OCI-LY7 (cell line): ENCODE measurements around the gene RAB3IL1. TPM values are rescaled to one million over a fixed set of nuclear protein-coding genes. Genes with fewer than 3 reads are reported as not detected.

ENCODE experiments used
- BruUV-seq: library from RNA; stranded (reverse); fragments of 400-500 nt; replicated peaks from 2 replicates; lab custom pipeline; 2021; lab: Mats Ljungman, UMichigan
- CTCF ChIA-PET: fragments of 300-600 bp; sonication (Branson Sonifier 250); formaldehyde crosslinking; loops from one replicate; lab custom pipeline; 2022; ENCODE audit warnings: antibody characterized with exemption; ENCODE audit not compliant: unreplicated experiment; lab: Charles Lee
- POLR2A ChIA-PET: fragments of 300-600 bp; sonication (Branson Sonifier 250); formaldehyde crosslinking; loops from one replicate; lab custom pipeline; 2022; ENCODE audit warnings: antibody characterized with exemption; lab: Charles Lee
- DNase-seq: peaks from one replicate; pipeline ENCODE4 v3.0.0-alpha.2; 2015; ENCODE audit warnings: low spot score
- H2AFZ ChIP-seq: fragments of 200-600 bp; sonication (generic), shearing (Covaris generic); 2 replicates; pipeline ENCODE4 v1.6.1; 2014; ENCODE audit warnings: mild to moderate bottlenecking, antibody characterized with exemption, low read length, moderate library complexity
- H3K27ac ChIP-seq: fragments of 200-600 bp; sonication (generic); 2 replicates; pipeline ENCODE4 v1.5.1; 2014; ENCODE audit warnings: mixed run types, low read depth, mild to moderate bottlenecking, moderate library complexity, low read length, inconsistent platforms; ENCODE audit not compliant: poor library complexity, severe bottlenecking
- H3K36me3 ChIP-seq: fragments of 200-600 bp; sonication (generic); 2 replicates; pipeline ENCODE4 v1.6.1; 2014; ENCODE audit warnings: mild to moderate bottlenecking, antibody characterized with exemption, low read length, moderate library complexity, mixed read lengths; ENCODE audit not compliant: insufficient read depth
- H3K4me1 ChIP-seq: fragments of 200-600 bp; sonication (generic); 2 replicates; pipeline ENCODE4 v1.5.1; 2014; ENCODE audit warnings: mild to moderate bottlenecking, low read length; ENCODE audit not compliant: insufficient read depth, poor library complexity, severe bottlenecking
- H3K4me2 ChIP-seq: fragments of 200-600 bp; sonication (generic); 2 replicates; pipeline ENCODE4 v1.6.1; 2014; ENCODE audit warnings: mild to moderate bottlenecking, low read length
- H3K4me3 ChIP-seq: fragments of 200-600 bp; sonication (generic); 2 replicates; pipeline ENCODE4 v1.5.1; 2014; ENCODE audit warnings: mild to moderate bottlenecking, low read depth, low read length; ENCODE audit not compliant: poor library complexity, severe bottlenecking
- H3K79me2 ChIP-seq: fragments of 200-600 bp; sonication (generic); 2 replicates; pipeline ENCODE4 v1.6.1; 2016; ENCODE audit warnings: low read depth, mild to moderate bottlenecking, low read length, moderate library complexity, mixed read lengths; ENCODE audit not compliant: insufficient read depth
- H3K9me2 ChIP-seq: fragments of 200-600 bp; sonication (generic); 2 replicates; pipeline ENCODE4 v1.6.1; 2016; ENCODE audit warnings: mild to moderate bottlenecking, low read length, mixed read lengths; ENCODE audit not compliant: insufficient read depth
- H3K9me3 ChIP-seq: fragments of 200-600 bp; sonication (generic); 2 replicates; pipeline ENCODE4 v1.6.1; 2014; ENCODE audit warnings: mild to moderate bottlenecking, mixed run types, low read length, mixed read lengths
- H4K20me1 ChIP-seq: fragments of 200-600 bp; sonication (generic); 2 replicates; pipeline ENCODE4 v1.6.1; 2014; ENCODE audit warnings: mild to moderate bottlenecking, antibody characterized with exemption, low read length, moderate library complexity, mixed read lengths; ENCODE audit not compliant: insufficient read depth
- CTCF ChIP-seq: fragments of 200-600 bp; sonication (generic); conservative IDR thresholded peaks from 2 replicates; pipeline ENCODE4 v1.5.1; 2014; ENCODE audit warnings: mild to moderate bottlenecking, antibody characterized with exemption, low read length, moderate library complexity, mixed read lengths
- EZH2phosphoT487 ChIP-seq: fragments of 200-600 bp; sonication (generic); IDR thresholded peaks from 2 replicates; pipeline ENCODE4 v1.6.1; 2018; ENCODE audit warnings: low read depth, borderline replicate concordance, mild to moderate bottlenecking, mixed run types, antibody characterized with exemption, low read length, moderate library complexity, mixed read lengths
- intact Hi-C: fragments of 100-400 bp; cut with micrococcal nuclease; formaldehyde crosslinking; loops from one replicate; pipeline ENCODE4 v1.10.0; 2022; ENCODE audit not compliant: unreplicated experiment
- total RNA-seq, 2 experiments: library from RNA; depleted of rRNA in 1 of 2; stranded (reverse); fragments of >200 nt in 1 of 2; shearing (Covaris generic) in 1 of 2; gene quantifications; 2 replicates each; pipeline ENCODE4 v1.2.3, GENCODE V29; 2014 to 2022

The RAB3IL1 gene
- total RNA-seq, 2 experiments from 2014 or later, result not detected

GRCh38 chr11:61869708-61870451, 47.5 kb downstream of the RAB3IL1 start:
- H3K27ac ChIP-seq, result no peak overlapping the region
- POLR2A ChIA-PET, result interaction anchor here (0.7 kb wide), 1 partner anchor 10 kb away, joined by 3 read pairs; no protein-coding TSS in a partner anchor
- H3K9me2 ChIP-seq, result no peaks in the 10 kb centered on the region
- H3K4me2 ChIP-seq, result no peak overlapping the region
- peaks cover 9% of the 10 kb centered on the region for H3K4me1 ChIP-seq
- no peak overlapping the region for H3K4me3 ChIP-seq
- no peak for TF ChIP-seq EZH2phosphoT487
- TF ChIP-seq CTCF, result no peak
- no peak overlapping the region for H2AFZ ChIP-seq
- intact Hi-C loops, result loop anchor here (2.0 kb wide), 1 partner anchor 73 kb away; no protein-coding TSS in a partner anchor
- no peaks in the 10 kb centered on the region for H3K9me3 ChIP-seq
- no TSS peak for BruUV-seq
- CTCF ChIA-PET, result interaction anchor here (0.8 to 2.8 kb wide), 4 partner anchors 9 to 212 kb away, joined by 3 to 9 read pairs (median 6); no protein-coding TSS in a partner anchor
- H3K79me2 ChIP-seq, result no peaks in the 10 kb centered on the region
- H4K20me1 ChIP-seq, result no peaks in the 10 kb centered on the region
- no peaks in the 10 kb centered on the region; the same call in 1 of the 2 replicates for H3K36me3 ChIP-seq
- DNase-seq, result no peak

GRCh38 chr11:61869429-61869707, 48.0 kb downstream of the RAB3IL1 start:
- CTCF ChIA-PET, result interaction anchor here (1.2 kb wide), 1 partner anchor 212 kb away, joined by 7 read pairs; no protein-coding TSS in a partner anchor
- Histone ChIP-seq H3K9me3 (no peaks in the 10 kb centered on the region), H3K4me1 (peaks cover 9% of the 10 kb centered on the region), H3K79me2 (no peaks in the 10 kb centered on the region), H3K27ac (no peak overlapping the region), H3K9me2 (no peaks in the 10 kb centered on the region), H2AFZ (no peak overlapping the region), H4K20me1 (no peaks in the 10 kb centered on the region), H3K36me3 (no peaks in the 10 kb centered on the region; the same call in 1 of the 2 replicates), H3K4me3 (no peak overlapping the region), H3K4me2 (no peak overlapping the region)
- TF ChIP-seq CTCF, result no peak
- TF ChIP-seq EZH2phosphoT487, result no peak
- BruUV-seq, result no TSS peak
- DNase-seq, result no peak
- intact Hi-C loops, result no loop called here
- POLR2A ChIA-PET, result no interaction called here
